SK-N-SH (cell line): ENCODE results near the gene BTBD9. TPM values are rescaled to one million over a fixed set of nuclear protein-coding genes. Genes with fewer than 3 reads are reported as not detected.
A peak's percentile ranks its signal among the peaks of the same experiment; 100 is the strongest.

Source experiments
- CTCF ChIA-PET: fragments of 300-600, 350-600 bp; formaldehyde crosslinking; extraction: SDS; loops from one replicate; lab custom pipeline; 2021; lab: Yijun Ruan, JAX
- POLR2A ChIA-PET: fragments of 350-600 bp; sonication (Branson Sonifier 250); formaldehyde crosslinking; extraction: SDS; loops from one replicate; lab custom pipeline; 2020; ENCODE audit warnings: antibody characterized with exemption, inconsistent platforms; lab: Yijun Ruan, JAX
- DNase-seq: peaks from one replicate; pipeline ENCODE4 v3.0.0; 2012
- H2AFZ ChIP-seq: fragments of 200-600 bp; sonication (generic); 2 replicates; pipeline ENCODE4 v1.8.1; 2016; ENCODE audit warnings: antibody characterized with exemption, mild to moderate bottlenecking, low read depth
- H3F3A ChIP-seq: fragments of 200-600 bp; sonication (generic); replicated peaks from 2 replicates; pipeline ENCODE3; 2016; ENCODE audit warnings: antibody characterized with exemption, mild to moderate bottlenecking; ENCODE audit not compliant: insufficient read depth
- H3K27ac ChIP-seq, 2 experiments: fragments of 200-500 bp in 1 of 2; fragments of 200-600 bp in 1 of 2; sonication (Bioruptor generic) in 1 of 2; sonication (generic), shearing (Covaris generic) in 1 of 2; 2 replicates each; pipeline versions ENCODE4 v1.5.1 to v1.6.1; 2014 to 2016; ENCODE audit warnings: low read depth in 2 of 2, inconsistent platforms in 1 of 2, low read length in 1 of 2, mild to moderate bottlenecking in 1 of 2, mixed read lengths in 1 of 2
- H3K27me3 ChIP-seq: fragments of 200-600 bp; sonication (generic), shearing (Covaris generic); 2 replicates; pipeline ENCODE4 v1.6.1; 2016; ENCODE audit warnings: mixed run types; ENCODE audit not compliant: insufficient read depth
- H3K36me3 ChIP-seq, 2 experiments: fragments of 200-500 bp in 1 of 2; fragments of 200-600 bp in 1 of 2; sonication (Bioruptor generic) in 1 of 2; sonication (generic) in 1 of 2; replicated peaks in 1 of 2; 2 replicates each; pipeline versions ENCODE3 to v1.5.1; 2014 to 2016; ENCODE audit warnings: low read length in 1 of 2, mild to moderate bottlenecking in 1 of 2; ENCODE audit not compliant: insufficient read depth in 2 of 2, control insufficient read depth in 1 of 2
- H3K4me1 ChIP-seq, 2 experiments: fragments of 200-500 bp in 1 of 2; fragments of 200-600 bp in 1 of 2; sonication (Bioruptor generic) in 1 of 2; sonication (generic), shearing (Covaris generic) in 1 of 2; 2 replicates each; pipeline versions ENCODE4 v1.5.1 to v1.6.1; 2014 to 2016; ENCODE audit warnings: low read depth in 1 of 2, low read length in 1 of 2, mixed run types in 1 of 2; ENCODE audit not compliant: insufficient read depth in 2 of 2, control insufficient read depth in 1 of 2
- H3K4me2 ChIP-seq: fragments of 200-600 bp; sonication (generic), shearing (Covaris generic); 2 replicates; pipeline ENCODE4 v1.6.1; 2017; ENCODE audit warnings: mixed run types
- H3K4me3 ChIP-seq, 2 experiments: fragments of 200-500 bp in 1 of 2; fragments of 200-600 bp in 1 of 2; sonication (Bioruptor generic) in 1 of 2; sonication (generic), shearing (Covaris generic) in 1 of 2; 2 replicates each; pipeline versions ENCODE4 v1.5.1 to v1.8.1; 2014 to 2016; ENCODE audit warnings: low read depth in 2 of 2, inconsistent platforms in 1 of 2, low read length in 1 of 2, mild to moderate bottlenecking in 1 of 2, mixed read lengths in 1 of 2, moderate library complexity in 1 of 2
- H3K79me2 ChIP-seq: fragments of 200-600 bp; sonication (generic); 2 replicates; pipeline ENCODE4 v1.8.1; 2017; ENCODE audit warnings: mild to moderate bottlenecking; ENCODE audit not compliant: insufficient read depth
- H3K9ac ChIP-seq: fragments of 200-600 bp; sonication (generic); 2 replicates; pipeline ENCODE4 v1.6.1; 2017; ENCODE audit warnings: mixed run types
- H3K9me2 ChIP-seq: fragments of 200-600 bp; sonication (generic); 2 replicates; pipeline ENCODE4 v1.6.1; 2017; ENCODE audit warnings: mixed run types
- H3K9me3 ChIP-seq: fragments of 200-600 bp; sonication (generic); 2 replicates; pipeline ENCODE4 v1.6.1; 2017; ENCODE audit warnings: mixed run types, mild to moderate bottlenecking, moderate library complexity
- H4K20me1 ChIP-seq: fragments of 200-600 bp; sonication (generic); 2 replicates; pipeline ENCODE4 v1.6.1; 2017; ENCODE audit warnings: mild to moderate bottlenecking, mixed run types; ENCODE audit not compliant: insufficient read depth
- CHD2 ChIP-seq: fragments of 150-350 bp; IDR thresholded peaks from 2 replicates; pipeline ENCODE4 v1.6.1; 2018; ENCODE audit warnings: low read length; ENCODE audit not compliant: partially characterized antibody
- EP300 ChIP-seq, 2 experiments: IDR thresholded peaks; 2 replicates each; pipeline versions ENCODE4 v1.4.0 to v1.6.1; 2012; ENCODE audit warnings: borderline replicate concordance in 1 of 2, low read depth in 1 of 2, low read length in 1 of 2
- EZH2phosphoT487 ChIP-seq: fragments of 200-600 bp; sonication (generic); IDR thresholded peaks from 2 replicates; pipeline ENCODE4 v1.6.1; 2017; ENCODE audit warnings: low read depth, mixed run types, mild to moderate bottlenecking, antibody characterized with exemption, moderate library complexity, borderline replicate concordance
- GABPA ChIP-seq: IDR thresholded peaks from 2 replicates; pipeline ENCODE4 v1.4.0; 2012; ENCODE audit warnings: low read depth, mild to moderate bottlenecking
- IRF3 ChIP-seq: fragments of 150-350 bp; IDR thresholded peaks from 2 replicates; pipeline ENCODE4 v1.6.1; 2016; ENCODE audit warnings: mild to moderate bottlenecking, low read depth, low read length
- JUND ChIP-seq: IDR thresholded peaks from 2 replicates; pipeline ENCODE4 v1.4.0; 2012
- MEF2A ChIP-seq: IDR thresholded peaks from 2 replicates; pipeline ENCODE4 v1.4.0; 2012; ENCODE audit warnings: low read depth, borderline replicate concordance
- NFIC ChIP-seq: IDR thresholded peaks from 2 replicates; pipeline ENCODE4 v1.4.0; 2012; ENCODE audit warnings: borderline replicate concordance
- NRF1 ChIP-seq: IDR thresholded peaks from 2 replicates; pipeline ENCODE4 v1.6.1; 2012; ENCODE audit warnings: low read depth, mild to moderate bottlenecking, low read length
- POLR2AphosphoS5 ChIP-seq: IDR thresholded peaks from 2 replicates; pipeline ENCODE4 v1.6.1; 2012; ENCODE audit warnings: low read depth, low read length
- RAD21 ChIP-seq: IDR thresholded peaks from 2 replicates; pipeline ENCODE4 v1.6.1; 2012; ENCODE audit warnings: mild to moderate bottlenecking, low read length
- RFX5 ChIP-seq: IDR thresholded peaks from 2 replicates; pipeline ENCODE4 v1.6.1; 2012; ENCODE audit warnings: mild to moderate bottlenecking, improper control_type of control experiment, low read length
- SIN3A ChIP-seq: IDR thresholded peaks from 2 replicates; pipeline ENCODE4 v1.6.1; 2012; ENCODE audit warnings: low read depth, mild to moderate bottlenecking, low read length, moderate library complexity, borderline replicate concordance
- SMC3 ChIP-seq: IDR thresholded peaks from 2 replicates; pipeline ENCODE4 v1.6.1; 2012; ENCODE audit warnings: low read depth, low read length, improper control_type of control experiment
- TAF1 ChIP-seq: IDR thresholded peaks from 2 replicates; pipeline ENCODE4 v1.6.1; 2012; ENCODE audit warnings: low read depth, mild to moderate bottlenecking, low read length, moderate library complexity, borderline replicate concordance
- TCF12 ChIP-seq: IDR thresholded peaks from 2 replicates; pipeline ENCODE4 v1.4.0; 2012
- TEAD4 ChIP-seq: IDR thresholded peaks from 2 replicates; pipeline ENCODE4 v1.4.0; 2012; ENCODE audit warnings: mild to moderate bottlenecking, borderline replicate concordance; ENCODE audit not compliant: insufficient read depth
- YY1 ChIP-seq: IDR thresholded peaks from 2 replicates; pipeline ENCODE4 v1.4.0; 2012; ENCODE audit warnings: low read depth, mild to moderate bottlenecking
- WGBS: methylation state at CpG from one replicate; pipeline ENCODE4 v1.1.6; 2017; ENCODE audit warnings: low lambda C conversion rate; 5-methylcytosine and 5-hydroxymethylcytosine counted together
- polyA plus RNA-seq, 3 experiments: library from polyadenylated mRNA; depleted of rRNA; stranded (reverse); fragments of >200 nt; gene quantifications; 2 replicates each; pipeline ENCODE4 v1.2.3, GENCODE V29; 2012
- TF ChIP-seq, protein P1 (sequence below): IDR thresholded peaks from 2 replicates; pipeline ENCODE4 v1.4.0; 2012; ENCODE audit warnings: low read depth

The BTBD9 gene
- polyA plus RNA-seq, 1 of the 3 experiments (the other 2 are of a cell fraction): 2.2 TPM

DNA sequence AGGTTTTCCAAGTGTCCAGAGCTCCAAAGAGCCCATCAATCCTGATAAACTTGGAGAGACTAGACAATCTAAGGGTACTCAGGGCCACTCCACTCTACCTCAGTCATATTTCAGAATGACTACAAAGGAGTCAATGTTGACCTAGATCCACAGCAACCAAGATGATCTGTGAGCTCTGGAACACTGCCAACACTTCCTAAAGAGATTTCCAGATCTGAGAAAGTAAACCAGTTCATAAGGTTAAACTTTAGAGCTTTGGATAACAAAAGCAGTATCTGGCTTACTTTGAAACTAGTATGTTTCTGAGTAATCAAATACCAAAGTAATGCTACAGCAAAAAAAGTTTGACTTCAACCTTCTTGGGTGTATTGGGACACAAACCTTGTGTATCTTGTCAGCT, 122.7 kb downstream of the BTBD9 start:
- Histone ChIP-seq H4K20me1 (0 out of 2 replicates have a peak, but pooled peaks cover 5% of the 10 kb centered on the region), H3K4me3 (no peak overlapping the region), H3K4me1 (peaks cover 8 to 19% of the 10 kb centered on the region in 2 experiments; a peak in 3 of 4 replicates), H3K36me3 (no peaks in the 10 kb centered on the region), H3K79me2 (no peaks in the 10 kb centered on the region), H2AFZ (no peak overlapping the region), H3K9me2 (no peaks in the 10 kb centered on the region), H3K4me2 (no peak overlapping the region), H3K27me3 (no peaks in the 10 kb centered on the region), H3F3A (peaks cover 16% of the 10 kb centered on the region), H3K9me3 (no peaks in the 10 kb centered on the region), H3K27ac (peak overlapping the region; percentile 36 to 95), H3K9ac (no peak overlapping the region)
- ChIA-PET CTCF (interaction anchor here (6.1 kb wide), 1 partner anchor 23 kb away, joined by 25 read pairs; no protein-coding TSS in a partner anchor), POLR2A (interaction anchor here (0.8 kb wide), 1 partner anchor 61 kb away, joined by 3 read pairs; no protein-coding TSS in a partner anchor)
- no peak for TF ChIP-seq EZH2phosphoT487
- peak; percentile 21; the same call in 1 of the 2 replicates for TF ChIP-seq NFIC
- TF ChIP-seq TCF12: peak; percentile 21; the same call in 1 of the 2 replicates
- no peak for TF ChIP-seq MEF2A
- no peak for DNase-seq

- Histone ChIP-seq H3F3A (peaks cover 25% of the 10 kb centered on the region), H3K9me2 (no peaks in the 10 kb centered on the region), H3K9me3 (no peaks in the 10 kb centered on the region), H4K20me1 (0 out of 2 replicates have a peak, but pooled peaks cover 5% of the 10 kb centered on the region), H3K36me3 (no peaks in the 10 kb centered on the region), H3K4me3 (no peak overlapping the region), H3K79me2 (no peaks in the 10 kb centered on the region), H3K4me2 (no peak overlapping the region), H2AFZ (no peak overlapping the region), H3K27me3 (no peaks in the 10 kb centered on the region), H3K9ac (no peak overlapping the region), H3K4me1 (peaks cover 15 to 18% of the 10 kb centered on the region in 2 experiments; a peak in 3 of 4 replicates), H3K27ac (no peak overlapping the region)
- no peak for TF ChIP-seq NRF1
- no peak for TF ChIP-seq TCF12
- TF ChIP-seq TAF1: no peak
- TF ChIP-seq SMC3: no peak
- no peak for TF ChIP-seq RFX5
- TF ChIP-seq EP300 (IDR thresholded peaks at IDR 0.05; ENCODE audit: borderline replicate concordance in 1 of 2, low read depth in 1 of 2, low read length in 1 of 2): no peak
- no peak for TF ChIP-seq GABPA
- no peak for TF ChIP-seq TEAD4
- TF ChIP-seq JUND: no peak
- TF ChIP-seq, protein P1, sequence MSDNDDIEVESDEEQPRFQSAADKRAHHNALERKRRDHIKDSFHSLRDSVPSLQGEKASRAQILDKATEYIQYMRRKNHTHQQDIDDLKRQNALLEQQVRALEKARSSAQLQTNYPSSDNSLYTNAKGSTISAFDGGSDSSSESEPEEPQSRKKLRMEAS: no peak
- TF ChIP-seq YY1: no peak
- DNase-seq: no peak
- POLR2A ChIA-PET: no interaction called here
- CTCF ChIA-PET: interaction anchor here (6.1 kb wide), 1 partner anchor 20 kb away, joined by 25 read pairs; no protein-coding TSS in a partner anchor
Measured at GRCh38 chr6:38514399-38514798, 125.3 kb downstream of the BTBD9 start.

DNA sequence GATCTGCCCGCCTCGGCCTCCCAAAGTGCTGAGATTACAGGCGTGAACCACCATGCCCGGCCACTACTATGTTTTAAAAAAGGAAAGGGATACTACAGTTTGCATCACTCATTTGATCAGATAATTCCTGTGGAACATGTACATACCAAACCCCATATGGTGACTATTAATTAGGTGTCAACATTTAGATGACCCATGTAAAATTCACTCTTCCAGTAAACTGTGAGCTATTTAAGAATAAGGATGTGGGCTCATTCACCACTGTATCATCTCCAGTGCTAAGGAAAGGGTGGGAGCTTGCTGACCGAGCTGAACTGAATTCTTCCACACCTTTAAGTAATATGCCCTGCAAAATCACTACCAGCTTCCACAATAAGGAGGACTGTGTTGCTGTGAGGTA, 127.5 kb downstream of the BTBD9 start:
- Histone ChIP-seq H3F3A (peaks cover 17% of the 10 kb centered on the region), H3K36me3 (no peaks in the 10 kb centered on the region), H3K27me3 (no peaks in the 10 kb centered on the region), H3K4me1 (peaks cover 8 to 19% of the 10 kb centered on the region in 2 experiments; a peak in 3 of 4 replicates), H3K9me2 (no peaks in the 10 kb centered on the region), H3K4me2 (no peak overlapping the region), H3K4me3 (no peak overlapping the region), H3K79me2 (no peaks in the 10 kb centered on the region), H3K27ac (no peak overlapping the region), H2AFZ (no peak overlapping the region), H3K9me3 (no peaks in the 10 kb centered on the region), H4K20me1 (0 out of 2 replicates have a peak, but pooled peaks cover 2% of the 10 kb centered on the region), H3K9ac (no peak overlapping the region)
- CTCF ChIA-PET: interaction anchor here (1.1 to 2.2 kb wide), 2 partner anchors 18 to 721 kb away, joined by 3 to 12 read pairs; no protein-coding TSS in a partner anchor
- 96% methylated on average over 5 of the region's 5 CpGs for WGBS
- POLR2A ChIA-PET: no interaction called here
- TF ChIP-seq NFIC (no peak), TEAD4 (no peak), RAD21 (no peak), IRF3 (no peak), NRF1 (no peak), SIN3A (no peak), POLR2AphosphoS5 (no peak), CHD2 (no peak)
- DNase-seq: no peak
